GM12878 (cell line): ENCODE results near the gene BECN2. TPM values are rescaled to one million over a fixed set of nuclear protein-coding genes. Genes with fewer than 3 reads are reported as not detected.

Source experiments
- ATAC-seq: fragments of 200-7000 bp; cut with Tn5 transposase; 3 replicates; pipeline ENCODE4 v1.9.1; 2020; ENCODE audit warnings: mild to moderate bottlenecking, moderate library complexity
- BruUV-seq: library from RNA; stranded (reverse); fragments of 400-500 nt; replicated peaks from 2 replicates; lab custom pipeline; 2021; lab: Mats Ljungman, UMichigan
- CTCF ChIA-PET: fragments of 300-600 bp; sonication (Branson Sonifier 250); formaldehyde crosslinking; extraction: SDS; loops from one replicate; lab custom pipeline; 2021; ENCODE audit warnings: inconsistent platforms; lab: Yijun Ruan, JAX
- POLR2A ChIA-PET: fragments of 350-600 bp; formaldehyde crosslinking; extraction: SDS; loops from one replicate; lab custom pipeline; 2021; ENCODE audit warnings: inconsistent platforms; lab: Charles Lee
- RAD21 ChIA-PET: fragments of 300-600 bp; sonication (Branson Sonifier 250); formaldehyde crosslinking; loops from one replicate; lab custom pipeline; 2023; ENCODE audit warnings: antibody characterized with exemption; ENCODE audit not compliant: unreplicated experiment; lab: Charles Lee
- SMC1A ChIA-PET: fragments of 300-600 bp; sonication (Branson Sonifier 250); formaldehyde crosslinking; loops from one replicate; lab custom pipeline; 2023; ENCODE audit not compliant: unreplicated experiment, uncharacterized antibody; lab: Charles Lee
- DNase-seq: peaks from one replicate; pipeline ENCODE4 v3.0.0-alpha.2; 2011; ENCODE audit warnings: low read depth, low spot score
- FAIRE-seq: peaks from 3 replicates; lab custom pipeline; 2011; peaks lifted over from hg19 to GRCh38; lab: Jason Lieb, UNC
- H2AFZ ChIP-seq: 2 replicates; pipeline ENCODE4 v1.6.0; 2011; ENCODE audit warnings: low read depth, low read length, control low read depth; ENCODE audit not compliant: control insufficient read depth
- H3K27ac ChIP-seq: 2 replicates; pipeline ENCODE4 v1.5.1; 2011; ENCODE audit warnings: control low read depth; ENCODE audit not compliant: control insufficient read depth, insufficient read depth
- H3K27me3 ChIP-seq, 2 experiments: replicated peaks in 1 of 2; 2 replicates each; pipeline versions ENCODE4 v1.6.0 to v1.6.1; 2011; ENCODE audit warnings: low read length in 1 of 2; ENCODE audit not compliant: control insufficient read depth in 2 of 2, insufficient read depth in 2 of 2
- H3K36me3 ChIP-seq, 2 experiments: 2 replicates each; pipeline ENCODE4 v1.5.1; 2011; ENCODE audit warnings: low read length in 1 of 2; ENCODE audit not compliant: control insufficient read depth in 2 of 2, insufficient read depth in 2 of 2
- H3K4me1 ChIP-seq: 2 replicates; pipeline ENCODE4 v1.6.1; 2011; ENCODE audit warnings: mild to moderate bottlenecking, low read length, moderate library complexity, mixed read lengths; ENCODE audit not compliant: control insufficient read depth, insufficient read depth
- H3K4me2 ChIP-seq: 2 replicates; pipeline ENCODE4 v1.6.0; 2011; ENCODE audit warnings: control low read depth; ENCODE audit not compliant: control insufficient read depth, insufficient read depth
- H3K4me3 ChIP-seq: fragments of 200-600 bp; sonication (generic); 2 replicates; pipeline ENCODE4 v1.5.1; 2016
- H3K79me2 ChIP-seq: 2 replicates; pipeline ENCODE4 v1.6.0; 2011; ENCODE audit warnings: low read length; ENCODE audit not compliant: control insufficient read depth, insufficient read depth
- H3K9ac ChIP-seq: 2 replicates; pipeline ENCODE4 v1.8.0; 2011; ENCODE audit warnings: low read length, control low read depth, mixed read lengths; ENCODE audit not compliant: control insufficient read depth, insufficient read depth
- H3K9me3 ChIP-seq: replicated peaks from 3 replicates; pipeline ENCODE4 v1.5.1; 2011; ENCODE audit warnings: mild to moderate bottlenecking, low read length; ENCODE audit not compliant: control insufficient read depth, insufficient read depth
- H4K20me1 ChIP-seq: 2 replicates; pipeline ENCODE4 v1.6.0; 2011; ENCODE audit not compliant: control insufficient read depth, insufficient read depth
- BACH1 ChIP-seq: fragments of 450-650 bp; IDR thresholded peaks from 2 replicates; pipeline ENCODE4 v1.6.1; 2017; ENCODE audit warnings: mild to moderate bottlenecking, borderline replicate concordance
- CBFB ChIP-seq: IDR thresholded peaks from 2 replicates; pipeline ENCODE4 v1.6.1; 2016; ENCODE audit warnings: antibody characterized with exemption, low read depth
- CBX5 ChIP-seq: sonication (generic); IDR thresholded peaks from 2 replicates; pipeline ENCODE4 v1.6.1; 2016; ENCODE audit warnings: low read depth, moderate library complexity, mild to moderate bottlenecking, inconsistent platforms
- CHD1 ChIP-seq: IDR thresholded peaks from 2 replicates; pipeline ENCODE4 v1.6.1; 2012; ENCODE audit warnings: low read depth, low read length, improper control_type of control experiment
- CHD2 ChIP-seq: IDR thresholded peaks from 2 replicates; pipeline ENCODE4 v1.6.1; 2011; ENCODE audit warnings: low read depth, low read length, improper control_type of control experiment, borderline replicate concordance
- HDAC2 ChIP-seq: fragments of 200-600 bp; sonication (generic); IDR thresholded peaks from 2 replicates; pipeline ENCODE4 v1.6.1; 2017
- NBN ChIP-seq: fragments of 450-650 bp; IDR thresholded peaks from 2 replicates; pipeline ENCODE4 v1.6.1; 2016
- PAX8 ChIP-seq: fragments of 450-650 bp; IDR thresholded peaks from 2 replicates; pipeline ENCODE4 v1.6.1; 2017; ENCODE audit warnings: mild to moderate bottlenecking, moderate library complexity
- RCOR1 ChIP-seq: conservative IDR thresholded peaks from 2 replicates; pipeline ENCODE4 v1.6.1; 2012; ENCODE audit warnings: low read depth, low read length, improper control_type of control experiment
- SMAD5 ChIP-seq: IDR thresholded peaks from 2 replicates; pipeline ENCODE4 v1.6.1; 2016; ENCODE audit warnings: antibody characterized with exemption, low read depth
- SREBF1 ChIP-seq: IDR thresholded peaks from 2 replicates; pipeline ENCODE4 v1.6.1; 2012; ENCODE audit warnings: mild to moderate bottlenecking, low read length
- SREBF2 ChIP-seq: IDR thresholded peaks from 2 replicates; pipeline ENCODE4 v1.6.1; 2012; ENCODE audit warnings: mild to moderate bottlenecking, low read length
- TBL1XR1 ChIP-seq: IDR thresholded peaks from 2 replicates; pipeline ENCODE4 v1.6.1; 2012; ENCODE audit warnings: low read depth, low read length, improper control_type of control experiment
- TCF12 ChIP-seq: IDR thresholded peaks from 2 replicates; pipeline ENCODE4 v1.6.1; 2011; ENCODE audit warnings: low read depth, mild to moderate bottlenecking, low read length
- TCF3 ChIP-seq: IDR thresholded peaks from 2 replicates; pipeline ENCODE4 v1.6.1; 2012; ENCODE audit warnings: low read depth, mild to moderate bottlenecking, low read length, borderline replicate concordance; ENCODE audit not compliant: insufficient read depth
- ZNF217 ChIP-seq: fragments of 450-650 bp; IDR thresholded peaks from 2 replicates; pipeline ENCODE4 v1.6.1; 2017; ENCODE audit warnings: antibody characterized with exemption, mild to moderate bottlenecking
- WGBS: methylation state at CpG from one replicate; pipeline ENCODE4 v1.1.6; 2016; ENCODE audit warnings: low lambda C conversion rate; ENCODE audit not compliant: insufficient replicate concordance, insufficient coverage; ENCODE audit errors: missing lambda C conversion rate; 5-methylcytosine and 5-hydroxymethylcytosine counted together
- in situ Hi-C: fragments of 300-500 bp; cut with MboI; formaldehyde crosslinking; loops from 9 replicates; pipeline ENCODE4 v1.14.3; 2018; ENCODE audit warnings: mixed read lengths
- intact Hi-C: fragments of 100-400 bp; cut with micrococcal nuclease; formaldehyde crosslinking; loops from one replicate; pipeline ENCODE4 v1.14.2; 2022; ENCODE audit not compliant: unreplicated experiment
- polyA plus RNA-seq, 11 experiments: library from polyadenylated mRNA; depleted of rRNA in 4 of 11; unstranded in 6 of 11; stranded (reverse) in 5 of 11; fragments of >200 nt; fragmentation: Nextera tagmentation in 4 of 11; fragmentation: Illumina TruSeq in 1 of 11; extraction: Ambion mirVana in 4 of 11; extraction: Trizol in 1 of 11; gene quantifications; 1 replicate in 1 of 11; 2 replicates in 10 of 11; pipeline versions ENCODE4 v1.2.1 to v1.2.3, GENCODE V29; 2011 to 2016; ENCODE audit warnings: inconsistent platforms in 2 of 11, missing spikeins in 2 of 11, low read depth in 1 of 11
- total RNA-seq, 4 experiments: library from RNA; depleted of rRNA in 3 of 4; stranded (reverse); fragments of >200 nt in 3 of 4; fragmentation: Illumina TruSeq in 1 of 4; extraction: Trizol in 1 of 4; gene quantifications; 2 replicates each; pipeline versions ENCODE4 v1.2.1 to v1.2.3, GENCODE V29; 2013 to 2021
- TF ChIP-seq, protein P1 (sequence below): IDR thresholded peaks from 2 replicates; pipeline ENCODE4 v1.6.1; 2012; ENCODE audit warnings: low read depth, low read length, improper control_type of control experiment
- TF ChIP-seq, protein P2 (sequence below): fragments of 450-650 bp; IDR thresholded peaks from 2 replicates; pipeline ENCODE4 v1.6.1; 2016; ENCODE audit warnings: mild to moderate bottlenecking
- TF ChIP-seq, protein P3 (sequence below): IDR thresholded peaks from 2 replicates; pipeline ENCODE4 v1.6.1; 2012; ENCODE audit warnings: low read depth, low read length, improper control_type of control experiment
- TF ChIP-seq, protein P4 (sequence below), 3 experiments: IDR thresholded peaks in 2 of 3; conservative IDR thresholded peaks in 1 of 3; 2 replicates each; pipeline ENCODE4 v1.5.1; 2011; ENCODE audit warnings: low read depth in 3 of 3, low read length in 3 of 3, mild to moderate bottlenecking in 3 of 3, control low read depth in 2 of 3, moderate library complexity in 2 of 3, inconsistent platforms in 1 of 3, mixed read lengths in 1 of 3; ENCODE audit not compliant: control insufficient read depth in 2 of 3, insufficient read depth in 1 of 3; ENCODE audit errors: extremely low read depth in 1 of 3

Gene BECN2
- total and polyA plus RNA-seq, 10 of the 15 experiments (the other 5 are each of a cell fraction or from before 2014, with no cell fraction given): not detected

GRCh38 chr1:242004751-242005495 is 47.4 kb downstream of the BECN2 start (continued):
- TF ChIP-seq ZNF217 (no peak), PAX8 (no peak), CBX5 (no peak), SREBF1 (no peak), SMAD5 (no peak), TCF3 (no peak), HDAC2 (no peak)
- TF ChIP-seq, protein P1, sequence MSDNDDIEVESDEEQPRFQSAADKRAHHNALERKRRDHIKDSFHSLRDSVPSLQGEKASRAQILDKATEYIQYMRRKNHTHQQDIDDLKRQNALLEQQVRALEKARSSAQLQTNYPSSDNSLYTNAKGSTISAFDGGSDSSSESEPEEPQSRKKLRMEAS: no peak

DNA sequence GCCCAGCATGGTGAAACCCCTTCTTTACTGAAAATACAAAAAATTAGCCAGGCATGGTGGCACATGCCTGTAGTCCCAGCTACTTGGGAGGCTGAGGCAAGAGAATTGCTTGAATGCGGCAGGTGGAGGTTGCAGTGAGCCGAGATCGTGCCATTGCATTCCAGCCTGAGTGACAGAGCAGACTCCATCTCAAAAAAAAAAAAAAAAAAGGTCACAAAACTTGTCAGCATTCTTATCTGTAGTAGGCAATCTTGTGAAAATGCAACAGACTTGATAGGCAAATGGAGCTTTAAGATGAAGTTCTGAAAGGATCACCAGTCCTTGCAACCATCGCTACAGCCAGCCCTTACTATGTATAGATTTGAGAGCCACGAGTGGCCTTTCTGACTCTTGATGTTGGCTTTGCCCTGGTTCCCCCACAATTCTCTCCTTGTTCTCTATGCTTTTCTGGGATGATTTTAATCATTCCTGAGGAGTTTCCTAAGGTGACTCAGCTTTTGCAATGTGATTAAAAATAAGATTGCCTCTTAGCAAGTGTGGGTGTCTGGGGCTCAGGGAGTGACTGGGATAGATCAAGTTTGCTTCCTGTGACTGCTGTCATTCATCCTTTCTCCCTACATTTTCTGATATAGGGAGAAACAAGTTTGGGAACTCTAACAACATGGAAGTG is 48.4 kb downstream of the BECN2 start:
- 36% methylated on average over 5 of the region's 5 CpGs for WGBS
- SMC1A ChIA-PET: no interaction called here

More for the DNA sequence above, 48.4 kb downstream of the BECN2 start:
- intact Hi-C loops: no loop called here
- Histone ChIP-seq H3K9me3 (no peaks in the 10 kb centered on the region), H3K4me2 (no peak overlapping the region), H4K20me1 (no peaks in the 10 kb centered on the region), H3K27me3 (no peaks in the 10 kb centered on the region; a peak in 1 of 4 replicates), H3K4me3 (no peak overlapping the region), H3K79me2 (no peaks in the 10 kb centered on the region), H3K9ac (no peak overlapping the region), H2AFZ (no peak overlapping the region), H3K4me1 (no peaks in the 10 kb centered on the region), H3K27ac (no peak overlapping the region), H3K36me3 (no peaks in the 10 kb centered on the region)
- RAD21 ChIA-PET: no interaction called here
- in situ Hi-C loops: no loop called here
- CTCF ChIA-PET: interaction anchor here (1.2 to 1.8 kb wide), 2 partner anchors 8 to 20 kb away, joined by 5 read pairs; partner anchors contain the start of gene MAP1LC3C
- DNase-seq: no peak
- FAIRE-seq: no peak
- no peak for ATAC-seq
- no TSS peak for BruUV-seq
- POLR2A ChIA-PET: no interaction called here
- TF ChIP-seq NBN (no peak), RCOR1 (no peak), BACH1 (no peak), CHD1 (no peak), CBFB (no peak), CHD2 (no peak), TBL1XR1 (no peak), TCF12 (no peak), SREBF2 (no peak)
- TF ChIP-seq, protein P2, sequence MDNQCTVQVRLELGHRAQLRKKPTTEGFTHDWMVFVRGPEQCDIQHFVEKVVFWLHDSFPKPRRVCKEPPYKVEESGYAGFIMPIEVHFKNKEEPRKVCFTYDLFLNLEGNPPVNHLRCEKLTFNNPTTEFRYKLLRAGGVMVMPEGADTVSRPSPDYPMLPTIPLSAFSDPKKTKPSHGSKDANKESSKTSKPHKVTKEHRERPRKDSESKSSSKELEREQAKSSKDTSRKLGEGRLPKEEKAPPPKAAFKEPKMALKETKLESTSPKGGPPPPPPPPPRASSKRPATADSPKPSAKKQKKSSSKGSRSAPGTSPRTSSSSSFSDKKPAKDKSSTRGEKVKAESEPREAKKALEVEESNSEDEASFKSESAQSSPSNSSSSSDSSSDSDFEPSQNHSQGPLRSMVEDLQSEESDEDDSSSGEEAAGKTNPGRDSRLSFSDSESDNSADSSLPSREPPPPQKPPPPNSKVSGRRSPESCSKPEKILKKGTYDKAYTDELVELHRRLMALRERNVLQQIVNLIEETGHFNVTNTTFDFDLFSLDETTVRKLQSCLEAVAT: no peak
- TF ChIP-seq, protein P3, sequence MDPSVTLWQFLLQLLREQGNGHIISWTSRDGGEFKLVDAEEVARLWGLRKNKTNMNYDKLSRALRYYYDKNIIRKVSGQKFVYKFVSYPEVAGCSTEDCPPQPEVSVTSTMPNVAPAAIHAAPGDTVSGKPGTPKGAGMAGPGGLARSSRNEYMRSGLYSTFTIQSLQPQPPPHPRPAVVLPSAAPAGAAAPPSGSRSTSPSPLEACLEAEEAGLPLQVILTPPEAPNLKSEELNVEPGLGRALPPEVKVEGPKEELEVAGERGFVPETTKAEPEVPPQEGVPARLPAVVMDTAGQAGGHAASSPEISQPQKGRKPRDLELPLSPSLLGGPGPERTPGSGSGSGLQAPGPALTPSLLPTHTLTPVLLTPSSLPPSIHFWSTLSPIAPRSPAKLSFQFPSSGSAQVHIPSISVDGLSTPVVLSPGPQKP: no peak
- TF ChIP-seq, protein P4, sequence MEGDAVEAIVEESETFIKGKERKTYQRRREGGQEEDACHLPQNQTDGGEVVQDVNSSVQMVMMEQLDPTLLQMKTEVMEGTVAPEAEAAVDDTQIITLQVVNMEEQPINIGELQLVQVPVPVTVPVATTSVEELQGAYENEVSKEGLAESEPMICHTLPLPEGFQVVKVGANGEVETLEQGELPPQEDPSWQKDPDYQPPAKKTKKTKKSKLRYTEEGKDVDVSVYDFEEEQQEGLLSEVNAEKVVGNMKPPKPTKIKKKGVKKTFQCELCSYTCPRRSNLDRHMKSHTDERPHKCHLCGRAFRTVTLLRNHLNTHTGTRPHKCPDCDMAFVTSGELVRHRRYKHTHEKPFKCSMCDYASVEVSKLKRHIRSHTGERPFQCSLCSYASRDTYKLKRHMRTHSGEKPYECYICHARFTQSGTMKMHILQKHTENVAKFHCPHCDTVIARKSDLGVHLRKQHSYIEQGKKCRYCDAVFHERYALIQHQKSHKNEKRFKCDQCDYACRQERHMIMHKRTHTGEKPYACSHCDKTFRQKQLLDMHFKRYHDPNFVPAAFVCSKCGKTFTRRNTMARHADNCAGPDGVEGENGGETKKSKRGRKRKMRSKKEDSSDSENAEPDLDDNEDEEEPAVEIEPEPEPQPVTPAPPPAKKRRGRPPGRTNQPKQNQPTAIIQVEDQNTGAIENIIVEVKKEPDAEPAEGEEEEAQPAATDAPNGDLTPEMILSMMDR (IDR thresholded peaks at IDR 0.05 in 2 of 3, conservative IDR thresholded peaks at IDR 0.05 in 1 of 3; ENCODE audit: control insufficient read depth in 2 of 3, extremely low read depth in 1 of 3, insufficient read depth in 1 of 3, low read depth in 3 of 3, low read length in 3 of 3): no peak
